Heart right ventricle (tissue), 16 donors: Measurements from ENCODE around the gene COPS3. TPM values are rescaled to one million over a fixed set of nuclear protein-coding genes. Genes with fewer than 3 reads are reported as not detected.
A peak's percentile ranks its signal among the peaks of the same experiment; 100 is the strongest.

ENCODE experiments used
- ATAC-seq, 8 donors: fragments of 200-7000 bp; cut with Tn5 transposase; one replicate each; pipeline ENCODE4 v1.9.1; 2020; ENCODE audit warnings: mild to moderate bottlenecking in 8 of 8, moderate library complexity in 8 of 8, moderate number of reproducible peaks in 1 of 8
- DNase-seq, 2 donors: peaks; one replicate each; pipeline ENCODE4 v3.0.0-alpha.2; 2020
- H3K27ac ChIP-seq, 10 donors: fragments of 200-600 bp; sonication (generic) in 2 of 10; one replicate each; pipeline versions ENCODE4 v1.5.0 to v1.8.0; 2020 to 2022; ENCODE audit warnings: mild to moderate bottlenecking in 3 of 10
- H3K27me3 ChIP-seq, 7 donors: fragments of 200-600 bp; one replicate each; pipeline ENCODE4 v1.8.0; 2021 to 2022; ENCODE audit warnings: mild to moderate bottlenecking in 2 of 7
- H3K36me3 ChIP-seq, 9 donors: fragments of 200-600 bp; sonication (generic) in 1 of 9; one replicate each; pipeline versions ENCODE4 v1.5.0 to v1.8.0; 2020 to 2022; ENCODE audit warnings: mild to moderate bottlenecking in 2 of 9
- H3K4me1 ChIP-seq, 9 donors: fragments of 200-600 bp; sonication (generic) in 1 of 9; one replicate each; pipeline versions ENCODE4 v1.5.0 to v1.8.0; 2020 to 2022; ENCODE audit warnings: mild to moderate bottlenecking in 4 of 9
- H3K4me3 ChIP-seq, 10 donors: fragments of 200-600 bp; sonication (generic) in 2 of 10; one replicate each; pipeline versions ENCODE4 v1.5.0 to v1.8.0; 2020 to 2022; ENCODE audit warnings: mild to moderate bottlenecking in 7 of 10, moderate library complexity in 2 of 10
- H3K9me3 ChIP-seq, 11 donors: fragments of 200-600 bp in 10 of 11; sonication (generic) in 2 of 11; one replicate each; pipeline versions ENCODE4 v1.5.0 to v1.8.0; 2013 to 2022; ENCODE audit warnings: mild to moderate bottlenecking in 2 of 11, control low read depth in 1 of 11, moderate library complexity in 1 of 11
- CTCF ChIP-seq, 9 donors: fragments of 200-600 bp; sonication (generic) in 2 of 9; IDR thresholded peaks; one replicate each; pipeline versions ENCODE4 v1.5.0 to v1.8.0; 2021 to 2022; ENCODE audit warnings: antibody characterized with exemption in 9 of 9, mild to moderate bottlenecking in 5 of 9, moderate library complexity in 1 of 9
- WGBS, 2 donors: extraction: QIAGEN DNeasy Blood & Tissue Kit; methylation state at CpG; one replicate each; pipeline ENCODE4 v1.1.7; 2013; ENCODE audit warnings: inconsistent platforms in 1 of 2; 5-methylcytosine and 5-hydroxymethylcytosine counted together
- intact Hi-C, 10 donors: fragments of 100-400 bp; cut with DNase I; formaldehyde crosslinking; loops; one replicate each; pipeline versions ENCODE4 v1.11.1 to v1.14.2; 2022
- polyA plus RNA-seq, 2 donors: library from polyadenylated mRNA; stranded (reverse); fragments of 200-250 nt; gene quantifications; one replicate each; pipeline ENCODE4 v1.2.3, GENCODE V29; 2013
- total RNA-seq, 10 donors: library from RNA; stranded (reverse); fragmentation: NEBNext Ultra II Directional in 3 of 10; extraction: Animal tissue kit (Norgen Biotek cat#: 25700) in 3 of 10; gene quantifications; one replicate each; pipeline versions ENCODE4 v1.2.1 to v1.2.4, GENCODE V29; 2021 to 2023
- donor health status: Arrhythmogenic right ventricular cardiomyopathy.
- donor health status: ischemic (EF 13 %, LVEDD 7.1; RV severe dilation, severe dysfunction).
- donor health status: healthy with polysubstance abuse.
- donor health status: DM: no; HTN: yes; CAD: no.
- donor health status: DM: no; HTN: no; CAD: no.
- donor health status: ischemic (EF 25% LVEDD 6.9; RV normal size, moderate dysfunction).
- donor health status: ischemic (EF 25% LVEDD 5.7; RV mildly dilated, moderate dysfunction).
- donor health status: healthy.
- donor health status: DM: yes; HTN: yes; CAD: no.
- donor health status: Ischemic cardiomyopathy.
- donor health status: ischemic (EF 35%, LVEDD 5.7; RV mildly dilated, moderate dysfunction).
- donor health status: nonischemic (EF 11% LVEDD 7.7; RV severe dilation, severe dysfunction).
- donor health status: DM: yes; HTN: yes; CAD: no.
- donor health status: PGD.
- donor health status: ischemic (EF 29% LVEDD 5.4; RV normal size, mild dysfunction).
- donor health status: nonischemic (EF 23%, LVEDD 6.1; RV moderate dilation, normal function).

The COPS3 gene
- total and polyA plus RNA-seq, 12 donors: 23.4 to 84.6 (median 71.1) TPM

- no peak for TF ChIP-seq CTCF (IDR thresholded peaks at IDR 0.05)
- DNase-seq (no peak), ATAC-seq (no peak)
- Histone ChIP-seq H3K27ac (peak overlapping the region in 8 of 10 donors; percentile 62 to 87 (median 80)), H3K4me3 (peak overlapping the region in 8 of 10 donors; percentile 50 to 64 (median 56)), H3K9me3 (no peaks in the 10 kb centered on the region), H3K36me3 (peaks cover 0 to 19% (median 0%) of the 10 kb centered on the region in 9 donors), H3K27me3 (no peaks in the 10 kb centered on the region), H3K4me1 (peaks cover 23 to 64% (median 42%) of the 10 kb centered on the region in 9 donors)
- intact Hi-C loops: loop anchor here in 3 of 10 donors (5.0 to 10.0 kb wide), 2 partner anchors 52 to 200 kb away; no protein-coding TSS in a partner anchor
- WGBS, 2 donors: 79 to 82% methylated on average over 14 of the region's 14 CpGs
These were observed 76.3 kb downstream of the COPS3 start for GRCh38 chr17:17204635-17205231.

- Histone ChIP-seq H3K27me3 (no peaks in the 10 kb centered on the region), H3K36me3 (peaks cover 0 to 19% (median 0%) of the 10 kb centered on the region in 9 donors), H3K4me1 (peaks cover 23 to 64% (median 42%) of the 10 kb centered on the region in 9 donors), H3K27ac (peak overlapping the region in 9 of 10 donors; percentile 49 to 87 (median 62)), H3K4me3 (no peak overlapping the region), H3K9me3 (no peaks in the 10 kb centered on the region)
- intact Hi-C loops: loop anchor here in 2 of 10 donors (10.0 kb wide), 1 partner anchor 199 kb away; no protein-coding TSS in a partner anchor
- WGBS, 2 donors: 49 to 53% methylated on average over 15 of the region's 15 CpGs
- ATAC-seq (peak in 6 of 8 donors; percentile 23 to 65 (median 49)), DNase-seq (peak; percentile 55 to 56)
- no peak for TF ChIP-seq CTCF (IDR thresholded peaks at IDR 0.05)
These were observed 76.9 kb downstream of the COPS3 start for GRCh38 chr17:17204041-17204591.

- intact Hi-C loops: loop anchor here in 2 of 10 donors (10.0 kb wide), 1 partner anchor 198 kb away; no protein-coding TSS in a partner anchor
- ATAC-seq (peak in 5 of 8 donors; percentile 17 to 69 (median 53)), DNase-seq (no peak)
- H3K27me3 ChIP-seq: no peaks in the 10 kb centered on the region
- peaks cover 0 to 19% (median 0%) of the 10 kb centered on the region in 9 donors for H3K36me3 ChIP-seq
- peaks cover 23 to 64% (median 42%) of the 10 kb centered on the region in 9 donors for H3K4me1 ChIP-seq
- 74 to 76% methylated on average over 15 of the region's 15 CpGs for WGBS, 2 donors
- H3K4me3 ChIP-seq: no peak overlapping the region
- TF ChIP-seq CTCF (IDR thresholded peaks at IDR 0.05): no peak
- H3K9me3 ChIP-seq: no peaks in the 10 kb centered on the region
- H3K27ac ChIP-seq: peak overlapping the region in 9 of 10 donors; percentile 49 to 87 (median 62)
These were observed 77.8 kb downstream of the COPS3 start for GRCh38 chr17:17203173-17203730.

GRCh38 chr17:17201907-17202306, 79.1 kb downstream of the COPS3 start:
- peak; percentile 8 to 76 (median 52) for ATAC-seq
- intact Hi-C loops: loop anchor here in 2 of 10 donors (10.0 kb wide), 1 partner anchor 197 kb away; no protein-coding TSS in a partner anchor
- Histone ChIP-seq H3K4me3 (no peak overlapping the region), H3K27ac (peak overlapping the region in 8 of 10 donors; percentile 26 to 87 (median 58)), H3K4me1 (peaks cover 23 to 64% (median 42%) of the 10 kb centered on the region in 9 donors), H3K36me3 (peaks cover 0 to 19% (median 0%) of the 10 kb centered on the region in 9 donors), H3K27me3 (no peaks in the 10 kb centered on the region), H3K9me3 (no peaks in the 10 kb centered on the region)
- peak in 1 of 2 donors; percentile 46 for DNase-seq
- WGBS, 2 donors: 61 to 66% methylated on average over 8 of the region's 8 CpGs
- no peak for TF ChIP-seq CTCF (IDR thresholded peaks at IDR 0.05)
